Measurements from ENCODE around the gene DPEP3.

DNA sequence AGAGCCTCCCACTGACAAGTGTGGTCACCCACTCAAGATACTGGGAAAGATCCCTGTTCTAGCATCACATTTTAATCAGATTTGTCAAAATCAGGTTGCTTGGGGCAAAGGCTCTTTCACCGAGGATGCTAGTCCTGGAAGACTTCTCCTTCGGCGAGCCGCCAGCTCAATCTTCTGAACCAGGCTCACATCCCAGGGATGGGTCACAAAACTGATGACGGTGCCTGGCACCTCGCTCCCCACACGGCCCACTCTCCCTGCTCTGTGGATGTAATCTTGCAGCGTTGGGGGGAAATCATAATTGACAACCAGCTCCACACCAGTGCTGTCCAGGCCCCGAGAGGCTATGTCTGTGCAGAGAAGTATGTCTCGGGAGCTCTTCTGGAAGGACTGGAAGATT, 41.2 kb upstream of the DPEP3 start:
- TF ChIP-seq, protein P1, sequence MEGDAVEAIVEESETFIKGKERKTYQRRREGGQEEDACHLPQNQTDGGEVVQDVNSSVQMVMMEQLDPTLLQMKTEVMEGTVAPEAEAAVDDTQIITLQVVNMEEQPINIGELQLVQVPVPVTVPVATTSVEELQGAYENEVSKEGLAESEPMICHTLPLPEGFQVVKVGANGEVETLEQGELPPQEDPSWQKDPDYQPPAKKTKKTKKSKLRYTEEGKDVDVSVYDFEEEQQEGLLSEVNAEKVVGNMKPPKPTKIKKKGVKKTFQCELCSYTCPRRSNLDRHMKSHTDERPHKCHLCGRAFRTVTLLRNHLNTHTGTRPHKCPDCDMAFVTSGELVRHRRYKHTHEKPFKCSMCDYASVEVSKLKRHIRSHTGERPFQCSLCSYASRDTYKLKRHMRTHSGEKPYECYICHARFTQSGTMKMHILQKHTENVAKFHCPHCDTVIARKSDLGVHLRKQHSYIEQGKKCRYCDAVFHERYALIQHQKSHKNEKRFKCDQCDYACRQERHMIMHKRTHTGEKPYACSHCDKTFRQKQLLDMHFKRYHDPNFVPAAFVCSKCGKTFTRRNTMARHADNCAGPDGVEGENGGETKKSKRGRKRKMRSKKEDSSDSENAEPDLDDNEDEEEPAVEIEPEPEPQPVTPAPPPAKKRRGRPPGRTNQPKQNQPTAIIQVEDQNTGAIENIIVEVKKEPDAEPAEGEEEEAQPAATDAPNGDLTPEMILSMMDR (IDR thresholded peaks at IDR 0.05; ENCODE audit: low read depth, low read length): no peak
- no peak for TF ChIP-seq EZH2phosphoT487 (IDR thresholded peaks at IDR 0.05; ENCODE audit: low read depth)
